ENCODE data around the gene PTGDS.
"Not testable (repeated sequence)": the region's sequence is repeated elsewhere in the genome, so short reads cannot be mapped to it uniquely, and the experiment has no call there.

Gene PTGDS

GRCh38 chr9:136990242-136990911, 13.1 kb downstream of the PTGDS start:
- no peak for DNase-seq (ENCODE audit: low read depth, low spot score)

GRCh38 chr9:136991993-136992818, 14.9 kb downstream of the PTGDS start, which contains the start of gene PAXX:
PAXX (plus strand) TSS chr9:136992422; CDS start chr9:136992444, 22 bp downstream.
- no peak for DNase-seq (ENCODE audit: low read depth, low spot score)

GRCh38 chr9:136992819-136993369, 15.6 kb downstream of the PTGDS start:
- no peak for DNase-seq (ENCODE audit: low read depth, low spot score)

- no peak for DNase-seq (ENCODE audit: low read depth, low spot score)
These were observed 17.0 kb downstream of the PTGDS start for GRCh38 chr9:136994180-136994887.

- no peak for DNase-seq (ENCODE audit: low read depth, low spot score)
These were observed 17.6 kb downstream of the PTGDS start for GRCh38 chr9:136994888-136995230.

GRCh38 chr9:136995362-136995761, 18.1 kb downstream of the PTGDS start:
- DNase-seq (ENCODE audit: low read depth, low spot score), result no peak

- no peak for DNase-seq (ENCODE audit: low read depth, low spot score)
These were observed 18.5 kb downstream of the PTGDS start for GRCh38 chr9:136995772-136996311.

GRCh38 chr9:136996361-136997292, 19.3 kb downstream of the PTGDS start, which contains the start of gene CLIC3:
CLIC3 (minus strand) TSS chr9:136996568; CDS start chr9:136996543, 25 bp downstream.
- DNase-seq (ENCODE audit: low read depth, low spot score), result no peak

- DNase-seq (ENCODE audit: low read depth, low spot score), result no peak
These were observed 20.1 kb downstream of the PTGDS start for GRCh38 chr9:136997371-136997770.

- DNase-seq (ENCODE audit: low read depth, low spot score), result no peak
These were observed 20.5 kb downstream of the PTGDS start for GRCh38 chr9:136997830-136998234.

- DNase-seq (ENCODE audit: low read depth, low spot score), result no peak
These were observed 23.1 kb downstream of the PTGDS start for GRCh38 chr9:137000177-137000930.

- no peak for DNase-seq (ENCODE audit: low read depth, low spot score)
These were observed 24.7 kb downstream of the PTGDS start for GRCh38 chr9:137001857-137002645.

GRCh38 chr9:137002646-137003041, 25.3 kb downstream of the PTGDS start:
- DNase-seq (ENCODE audit: low read depth, low spot score), result no peak

GRCh38 chr9:137004285-137004684, 27.0 kb downstream of the PTGDS start:
- DNase-seq (ENCODE audit: low read depth, low spot score), result not testable (repeated sequence)

GRCh38 chr9:137006116-137007003, 29.1 kb downstream of the PTGDS start:
- DNase-seq (ENCODE audit: low read depth, low spot score), result no peak

- DNase-seq (ENCODE audit: low read depth, low spot score), result no peak
These were observed 30.0 kb downstream of the PTGDS start for GRCh38 chr9:137007108-137007815.

GRCh38 chr9:137007816-137008270, 30.5 kb downstream of the PTGDS start:
- no peak for DNase-seq (ENCODE audit: low read depth, low spot score)
